ENCODE results near the gene SELPLG.

Gene SELPLG

DNA sequence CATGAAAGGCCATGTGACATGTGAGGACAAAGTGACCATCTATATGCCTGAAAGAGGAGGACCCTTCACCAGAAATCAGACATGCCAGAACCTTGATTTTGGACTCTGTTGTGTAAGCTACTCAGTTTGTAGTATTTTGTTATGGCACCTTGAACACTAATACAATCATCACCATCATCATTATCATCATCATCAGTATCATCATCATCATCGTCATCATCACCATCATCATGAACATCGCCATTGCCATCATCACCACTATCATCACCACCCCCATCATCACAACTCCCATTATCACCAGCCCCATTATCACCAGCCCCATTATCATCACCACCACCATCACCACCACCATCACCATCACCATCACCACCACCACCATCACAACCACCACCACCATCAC, 55.4 kb downstream of the SELPLG start:
- TF ChIP-seq, protein P1, sequence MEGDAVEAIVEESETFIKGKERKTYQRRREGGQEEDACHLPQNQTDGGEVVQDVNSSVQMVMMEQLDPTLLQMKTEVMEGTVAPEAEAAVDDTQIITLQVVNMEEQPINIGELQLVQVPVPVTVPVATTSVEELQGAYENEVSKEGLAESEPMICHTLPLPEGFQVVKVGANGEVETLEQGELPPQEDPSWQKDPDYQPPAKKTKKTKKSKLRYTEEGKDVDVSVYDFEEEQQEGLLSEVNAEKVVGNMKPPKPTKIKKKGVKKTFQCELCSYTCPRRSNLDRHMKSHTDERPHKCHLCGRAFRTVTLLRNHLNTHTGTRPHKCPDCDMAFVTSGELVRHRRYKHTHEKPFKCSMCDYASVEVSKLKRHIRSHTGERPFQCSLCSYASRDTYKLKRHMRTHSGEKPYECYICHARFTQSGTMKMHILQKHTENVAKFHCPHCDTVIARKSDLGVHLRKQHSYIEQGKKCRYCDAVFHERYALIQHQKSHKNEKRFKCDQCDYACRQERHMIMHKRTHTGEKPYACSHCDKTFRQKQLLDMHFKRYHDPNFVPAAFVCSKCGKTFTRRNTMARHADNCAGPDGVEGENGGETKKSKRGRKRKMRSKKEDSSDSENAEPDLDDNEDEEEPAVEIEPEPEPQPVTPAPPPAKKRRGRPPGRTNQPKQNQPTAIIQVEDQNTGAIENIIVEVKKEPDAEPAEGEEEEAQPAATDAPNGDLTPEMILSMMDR (IDR thresholded peaks at IDR 0.05): no peak

DNA sequence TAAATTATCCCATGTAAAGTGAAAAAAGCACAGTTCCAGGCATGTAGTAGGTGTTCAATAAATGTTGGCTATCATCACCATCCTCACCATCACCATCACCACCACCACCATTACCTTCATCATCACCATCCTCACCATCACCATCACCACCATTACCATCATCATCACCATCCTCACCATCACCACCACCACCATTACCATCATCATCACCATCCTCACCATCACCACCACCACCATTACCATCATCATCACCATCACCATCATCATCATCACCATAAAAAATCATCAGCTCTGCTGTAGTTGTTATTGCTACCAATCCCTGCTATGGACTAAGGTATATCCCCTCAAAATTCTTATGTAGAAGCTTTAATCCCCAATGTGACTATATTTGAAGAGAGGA, 56.2 kb downstream of the SELPLG start:
- TF ChIP-seq, protein P1 (IDR thresholded peaks at IDR 0.05): no peak

DNA sequence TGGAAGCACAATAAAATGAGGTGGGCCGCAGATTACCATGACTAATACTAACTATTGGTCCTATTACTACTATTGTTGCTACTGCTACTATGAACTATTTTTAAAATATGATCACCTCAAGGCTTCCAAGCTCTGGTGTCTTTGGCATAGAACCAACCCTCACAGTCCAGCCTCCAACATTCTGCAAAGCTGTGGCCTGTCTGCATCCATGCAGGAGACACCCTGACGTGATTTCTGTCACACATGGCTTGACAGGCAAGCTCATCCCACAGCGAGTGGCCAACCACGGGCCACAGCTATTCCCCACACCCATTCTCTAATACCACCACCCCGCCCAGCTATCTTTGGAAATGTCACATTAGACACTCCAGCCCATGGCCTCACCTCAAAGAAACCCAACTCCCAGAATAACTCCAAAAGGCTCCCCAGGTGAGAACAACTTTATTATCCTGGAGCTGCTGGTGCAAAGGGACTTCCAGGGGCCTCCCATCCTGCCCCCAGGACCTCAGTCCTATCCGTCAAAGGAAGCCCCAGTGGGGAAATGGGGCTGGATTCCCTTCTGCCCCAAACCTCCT, 56.9 kb downstream of the SELPLG start:
- TF ChIP-seq, protein P1 (IDR thresholded peaks at IDR 0.05): no peak

DNA sequence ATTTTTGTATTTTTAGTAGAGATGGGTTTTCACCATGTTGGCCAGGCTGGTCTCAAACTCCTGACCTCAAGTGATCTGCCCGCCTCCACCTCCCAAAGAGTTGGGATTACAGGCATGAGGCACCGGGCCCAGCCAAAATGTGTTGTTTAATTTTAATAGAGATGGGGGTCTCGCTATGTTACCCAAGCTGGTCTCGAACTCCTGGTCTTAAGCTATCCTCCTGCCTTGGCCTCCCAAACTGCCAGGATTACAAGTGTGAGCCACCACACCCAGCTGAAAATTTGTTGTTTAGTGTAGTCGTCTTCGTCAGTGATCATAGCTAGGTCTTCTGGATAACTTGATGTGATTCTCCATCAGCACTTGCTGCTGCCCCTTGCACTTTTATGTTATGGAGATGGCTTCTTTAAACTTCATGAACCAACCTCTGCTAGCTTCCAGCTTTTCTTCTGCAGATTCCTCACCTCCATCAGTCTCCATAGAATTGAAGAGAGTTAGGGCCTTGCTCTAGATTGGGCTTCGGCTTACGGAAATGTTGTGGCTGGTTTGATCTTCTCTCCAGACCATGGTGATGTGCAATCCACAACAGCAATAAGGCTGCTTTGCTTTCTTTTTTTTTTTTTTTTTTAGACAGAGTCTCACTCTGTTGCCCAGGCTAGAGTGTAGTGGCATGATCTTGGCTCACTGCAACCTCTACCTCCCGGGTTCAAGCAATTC, 58.3 kb downstream of the SELPLG start:
- TF ChIP-seq, protein P1 (IDR thresholded peaks at IDR 0.05): no peak

DNA sequence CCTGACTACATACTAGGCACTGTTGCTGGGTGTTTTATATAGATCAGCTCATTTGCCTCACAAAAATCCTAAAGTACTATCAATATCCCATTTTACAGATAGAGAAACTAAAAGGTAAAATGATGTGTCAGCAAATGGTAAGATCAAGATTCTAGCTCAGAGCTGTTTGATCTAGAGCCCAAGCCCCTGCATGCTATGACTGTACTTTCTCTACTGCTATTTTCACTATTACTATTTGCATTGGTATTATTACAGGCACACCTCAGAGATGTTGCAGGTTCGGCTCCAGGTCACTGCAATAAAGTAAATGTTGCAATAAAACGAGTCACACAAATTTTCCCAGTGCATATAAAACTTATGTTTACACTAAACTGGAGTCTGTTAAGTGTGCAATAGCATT, 60.4 kb downstream of the SELPLG start:
- TF ChIP-seq, protein P1 (IDR thresholded peaks at IDR 0.05): no peak

DNA sequence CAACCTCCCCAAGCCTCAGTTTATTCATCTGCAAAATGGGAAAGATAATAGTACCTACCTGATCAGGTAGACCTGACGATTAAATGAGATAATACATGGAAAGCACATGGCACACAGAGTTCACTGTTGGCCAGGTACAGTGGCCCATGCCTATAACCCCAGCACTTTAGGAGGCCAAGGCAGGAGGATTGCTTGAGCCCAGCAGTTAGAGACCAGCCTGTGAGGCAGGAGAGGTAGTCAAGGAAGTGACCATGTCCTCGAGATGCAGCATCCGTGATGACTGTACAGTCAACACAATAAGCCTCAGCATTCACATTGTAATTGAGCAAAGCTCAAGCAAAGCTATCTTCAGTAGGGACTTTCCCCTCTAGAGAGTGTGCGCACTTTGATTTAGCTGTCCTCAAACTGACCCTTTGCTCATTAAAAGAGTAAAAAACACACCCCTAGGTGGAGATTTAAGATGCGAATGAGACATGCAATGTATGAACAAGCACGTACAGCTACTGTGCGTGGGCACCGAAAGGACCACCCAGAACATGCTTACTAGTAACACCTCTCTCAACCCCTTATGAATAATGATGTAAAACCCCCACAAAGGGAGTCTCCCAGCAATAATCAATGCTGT, 61.4 kb downstream of the SELPLG start:
- TF ChIP-seq, protein P1 (IDR thresholded peaks at IDR 0.05): no peak
